GM19452 (cell line): ENCODE measurements around the gene IL20RA.

Experiments used
- ATAC-seq: cut with Tn5 transposase; IDR thresholded peaks from one replicate; pipeline ENCODE4 v1.9.1; 2021; ENCODE audit not compliant: unreplicated experiment

Gene IL20RA

DNA sequence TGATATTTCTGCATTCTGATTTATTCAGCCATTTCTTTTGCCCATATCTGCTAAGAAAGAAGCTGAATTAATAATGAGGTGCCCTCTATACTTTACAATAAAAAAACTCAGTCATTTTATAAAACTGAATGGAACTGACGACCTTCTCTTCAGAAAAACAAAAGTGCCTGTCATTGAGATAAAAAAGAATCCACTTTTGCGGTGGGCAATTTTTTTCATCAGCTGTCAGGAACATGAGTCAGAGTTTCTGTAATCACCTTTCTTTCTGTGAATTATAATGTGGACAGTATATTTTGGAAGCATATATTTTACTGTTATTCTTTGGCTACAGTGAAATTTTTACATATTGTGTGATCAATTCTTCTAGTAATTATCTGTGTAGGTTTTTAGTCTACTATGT, 33.4 kb downstream of the IL20RA start:
- no peak for ATAC-seq

DNA sequence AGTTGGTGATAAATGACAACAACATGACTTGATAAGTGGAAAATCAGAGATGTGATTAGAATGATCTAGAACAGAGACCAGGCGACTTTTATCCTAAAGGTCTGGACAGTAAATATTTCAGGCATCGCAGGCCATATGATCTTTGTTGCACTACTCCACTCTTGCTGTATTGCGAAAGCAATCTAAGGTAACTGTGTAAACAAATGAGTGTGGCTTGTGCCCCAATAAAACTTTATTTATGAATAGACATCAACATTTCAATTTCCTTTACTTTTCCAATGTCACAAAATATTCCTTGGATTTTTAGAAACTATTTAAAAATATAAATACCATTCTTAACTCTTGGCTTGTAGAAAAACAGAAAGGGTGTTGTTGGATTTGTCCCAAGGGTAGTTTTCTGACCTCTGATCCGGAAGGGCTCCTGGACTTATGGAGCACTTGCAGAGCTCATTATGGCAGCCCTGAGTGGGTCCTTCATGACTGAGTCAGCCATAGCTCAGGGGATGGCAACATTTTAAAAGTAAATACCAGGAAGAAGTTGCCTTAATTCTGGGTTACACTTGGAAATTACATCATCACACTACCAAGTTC, 34.5 kb downstream of the IL20RA start:
- ATAC-seq: no peak

DNA sequence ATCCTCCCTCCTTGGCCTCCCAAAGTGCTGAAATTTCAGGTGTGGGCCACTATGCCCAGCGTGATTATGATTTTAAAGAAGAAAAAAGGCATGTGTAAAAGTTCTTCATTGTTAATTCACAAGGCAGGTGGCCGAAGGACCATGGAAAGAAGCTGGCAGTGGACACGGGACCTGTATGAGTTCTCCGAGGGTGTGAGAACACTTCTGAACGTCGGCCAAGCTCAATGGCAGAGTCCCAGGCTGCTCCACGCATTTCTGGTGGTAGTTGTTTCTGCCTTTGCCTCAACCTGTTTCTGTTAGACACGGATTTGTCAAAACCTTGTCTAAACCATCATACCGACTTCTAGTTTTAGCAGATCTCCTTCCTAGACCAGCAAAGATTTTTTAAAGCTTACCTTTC, 36.6 kb downstream of the IL20RA start:
- ATAC-seq: no peak

DNA sequence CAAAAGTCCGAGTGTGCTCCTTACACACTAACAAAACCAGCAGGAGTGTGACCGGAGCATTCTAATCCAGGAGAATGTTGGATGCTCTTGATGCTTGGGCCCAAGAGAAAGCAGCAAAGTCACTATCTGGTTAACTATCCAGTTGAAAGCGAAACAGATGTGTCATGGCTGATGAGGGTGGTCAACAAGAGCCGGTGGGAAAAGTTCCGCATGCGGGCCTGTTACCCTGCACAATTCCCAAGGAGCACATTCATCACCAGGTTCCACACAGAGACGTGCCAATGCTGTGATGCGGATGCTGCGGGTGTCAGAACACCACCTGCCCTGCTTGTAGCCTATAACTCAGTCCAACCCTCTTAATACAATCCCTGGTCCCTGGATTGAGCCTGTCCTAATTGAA, 38.7 kb downstream of the IL20RA start:
- ATAC-seq: no peak

DNA sequence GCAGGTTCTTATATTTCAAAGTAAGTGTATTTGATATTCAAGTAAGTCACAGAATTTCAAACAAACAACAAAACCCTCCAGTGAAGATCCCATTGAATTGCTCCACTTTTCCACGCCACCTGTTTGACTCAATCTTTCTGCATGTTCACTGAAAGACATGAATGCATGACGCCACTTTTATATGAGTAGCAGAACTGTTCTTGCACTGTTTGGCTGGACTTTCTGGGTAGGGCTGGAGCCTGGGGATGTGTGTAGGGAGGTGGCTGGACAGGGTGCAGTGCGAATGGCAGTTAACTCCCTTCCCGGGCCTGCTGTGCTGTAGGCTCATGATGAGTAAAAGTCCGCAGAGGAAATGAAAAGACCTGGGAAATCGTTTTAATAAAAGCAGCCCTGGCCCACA, 39.7 kb downstream of the IL20RA start:
- no peak for ATAC-seq

DNA sequence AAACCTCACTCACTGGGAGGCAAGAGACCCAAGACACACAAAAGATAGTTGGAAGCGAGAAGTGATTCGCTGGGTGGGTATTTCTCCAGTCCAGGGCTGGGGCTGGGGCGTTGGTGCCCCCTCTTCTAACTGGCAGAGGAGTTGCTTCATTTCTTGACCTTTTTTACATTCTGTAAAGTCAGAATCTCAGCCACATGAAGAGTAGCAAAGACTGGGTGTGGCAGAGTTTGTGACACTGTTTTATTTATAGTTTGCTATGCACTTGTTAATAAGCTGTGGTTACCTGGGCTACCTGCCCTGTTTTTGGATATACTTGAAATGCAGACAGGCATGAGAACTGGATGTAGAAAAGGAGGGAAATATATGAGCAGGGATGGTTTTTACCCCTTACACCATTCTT, 42.3 kb downstream of the IL20RA start:
- no peak for ATAC-seq

DNA sequence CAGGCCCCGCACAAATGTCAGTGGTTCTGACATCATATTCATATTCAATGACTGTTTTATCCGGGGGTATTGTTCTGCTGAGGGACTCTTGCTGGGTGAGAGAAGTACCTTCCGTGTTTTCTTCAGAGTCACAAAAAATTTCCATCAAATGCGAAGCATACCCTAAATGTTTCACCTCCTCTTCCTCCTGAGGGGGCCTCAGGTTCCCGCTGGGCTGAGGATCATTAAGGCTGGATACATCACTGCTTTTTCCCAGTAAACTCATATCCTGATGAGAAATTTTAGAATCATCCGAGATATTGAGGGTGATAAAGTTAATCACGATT, 42.8 kb downstream of the IL20RA start:
- ATAC-seq: no peak

DNA sequence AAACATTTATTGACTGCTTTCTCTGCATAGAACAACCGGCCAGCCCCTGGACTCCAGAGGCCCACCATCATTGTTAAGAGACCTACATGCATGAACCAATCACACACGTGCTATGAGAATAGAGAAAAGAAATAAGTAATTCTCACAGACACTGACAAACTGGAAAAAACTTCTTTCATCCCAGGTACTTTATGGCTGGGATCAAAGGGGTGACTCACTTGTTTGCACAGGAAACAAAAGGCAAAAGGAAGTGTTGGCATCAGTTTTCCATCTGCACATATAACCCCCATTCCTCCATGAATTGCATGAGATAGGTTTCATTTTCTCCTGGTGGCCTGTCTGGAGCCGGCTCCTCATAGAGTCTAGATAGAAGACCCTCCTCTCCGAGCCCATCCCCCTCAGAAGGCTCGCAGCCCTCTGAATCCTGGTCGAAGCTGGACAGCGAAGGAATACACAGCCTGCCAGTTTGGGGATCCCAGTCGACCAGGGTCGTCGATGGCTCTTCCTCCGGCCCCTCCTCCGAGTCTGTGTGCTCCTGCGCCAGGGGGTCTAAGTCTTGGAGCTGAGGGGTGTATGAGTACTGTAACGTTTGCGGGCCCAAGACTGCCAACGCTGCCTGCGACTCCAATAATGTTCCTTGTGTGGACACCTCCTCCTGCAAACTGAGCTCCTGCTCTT, 43.3 kb downstream of the IL20RA start:
- ATAC-seq: no peak

DNA sequence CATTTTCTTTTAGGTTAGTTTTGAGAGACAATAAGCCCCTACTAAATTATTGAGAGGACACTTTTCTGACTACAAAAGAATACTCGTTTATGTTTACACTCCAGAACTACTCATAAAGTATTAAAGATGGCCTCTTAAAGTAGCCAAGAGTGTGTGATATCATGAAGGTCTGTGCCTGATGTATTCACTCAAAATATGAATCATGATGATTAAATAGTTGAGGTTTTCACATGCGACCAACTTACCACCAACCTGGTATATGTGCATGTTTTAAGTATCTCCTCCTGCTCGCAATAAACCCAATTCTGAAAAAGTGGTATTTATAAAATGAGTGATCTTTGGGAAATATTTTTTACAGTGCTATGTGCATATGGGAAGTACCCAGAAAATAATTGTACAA, 43.9 kb downstream of the IL20RA start:
- ATAC-seq: no peak

DNA sequence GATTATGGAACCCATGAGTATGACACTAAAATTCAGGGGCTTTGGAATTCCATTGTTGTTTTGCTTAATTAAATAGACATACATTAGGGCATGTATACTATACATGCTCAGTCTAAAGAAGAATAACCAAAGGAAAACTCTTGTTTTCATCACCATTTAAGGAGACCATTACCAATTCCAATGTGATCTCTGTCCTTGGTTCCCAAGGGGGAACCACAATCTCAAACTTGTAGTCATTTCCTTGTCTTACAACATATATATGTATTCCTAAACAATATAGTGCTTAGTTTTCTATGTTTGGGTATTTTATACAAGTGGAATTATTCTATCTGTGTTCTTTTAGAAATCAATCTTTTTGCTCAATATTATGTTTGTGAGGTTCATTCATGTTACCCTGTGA, 49.2 kb downstream of the IL20RA start:
- no peak for ATAC-seq

DNA sequence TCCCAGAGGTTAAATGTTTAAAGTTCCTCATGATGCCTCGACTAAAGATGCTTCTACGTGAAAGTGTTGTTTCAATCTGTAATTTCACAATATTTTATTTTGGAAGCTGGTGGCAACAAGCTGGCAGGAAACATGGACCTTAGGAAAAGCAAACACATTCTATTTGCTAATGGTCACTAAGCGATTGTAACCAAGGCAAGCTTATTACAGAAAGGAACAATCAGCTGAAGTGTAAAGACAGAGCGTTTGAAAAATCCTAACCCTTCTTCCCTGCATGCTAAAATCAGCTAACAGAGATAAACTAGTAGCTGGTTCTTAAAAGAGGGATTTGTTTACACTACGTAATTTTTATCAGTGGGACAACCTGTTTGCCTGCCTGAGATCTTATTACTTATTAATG, 50.0 kb downstream of the IL20RA start:
- ATAC-seq: no peak

DNA sequence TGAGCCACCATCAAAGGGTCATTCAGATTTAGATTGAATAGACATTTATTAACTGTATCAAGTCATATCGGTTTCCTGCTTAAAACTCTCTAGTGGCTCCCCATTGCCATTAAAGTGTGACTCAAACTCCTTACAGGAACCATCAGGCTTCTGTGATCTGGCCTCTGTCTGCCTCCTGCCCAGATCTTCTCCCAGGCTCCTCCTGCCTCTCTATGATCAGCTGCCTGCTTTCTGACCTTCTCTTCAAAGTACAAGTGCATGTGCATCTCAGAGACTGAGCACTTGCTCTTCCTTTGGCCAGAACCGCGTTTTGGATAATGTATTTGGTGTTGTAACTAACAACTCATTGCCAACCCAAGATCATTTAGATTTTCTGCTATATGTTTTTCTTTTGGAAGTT, 52.7 kb downstream of the IL20RA start:
- ATAC-seq: no peak

DNA sequence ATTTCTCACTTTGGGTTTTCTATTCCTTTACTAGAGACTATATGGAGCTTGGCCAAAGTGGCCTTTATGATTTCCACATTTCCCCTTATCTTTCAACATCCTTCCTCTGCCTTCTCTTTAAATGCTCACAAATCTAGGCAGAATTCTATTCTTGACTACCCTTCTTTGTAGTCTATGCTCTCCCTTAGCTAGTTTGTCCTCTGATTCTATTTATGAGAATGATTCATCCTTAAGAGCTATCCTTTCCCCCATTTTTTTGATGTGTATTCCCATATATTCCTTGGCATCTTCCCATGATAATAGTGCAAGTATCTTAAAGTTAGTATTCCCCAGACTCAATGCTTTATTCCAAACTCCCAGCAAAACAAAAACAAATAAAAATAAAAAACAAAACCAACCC, 53.1 kb downstream of the IL20RA start:
- no peak for ATAC-seq

DNA sequence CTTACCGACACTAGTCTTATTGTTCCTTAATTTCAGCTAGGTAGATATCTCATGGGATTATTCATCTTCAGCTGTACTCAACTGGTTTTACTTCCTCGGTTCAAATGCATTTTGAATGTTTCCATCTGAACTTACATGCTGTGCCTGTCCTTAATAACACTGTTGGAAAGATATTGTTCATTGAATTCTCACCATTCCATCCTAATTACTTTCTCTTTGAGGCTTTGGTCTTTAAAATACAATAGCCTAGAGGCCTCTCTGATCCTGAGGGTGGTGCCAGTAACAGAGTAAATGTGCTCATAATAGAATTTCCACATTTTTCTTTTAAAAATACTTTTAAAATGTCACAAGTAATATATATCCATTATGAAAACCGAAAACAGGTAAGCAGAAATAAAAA, 54.0 kb downstream of the IL20RA start:
- no peak for ATAC-seq

DNA sequence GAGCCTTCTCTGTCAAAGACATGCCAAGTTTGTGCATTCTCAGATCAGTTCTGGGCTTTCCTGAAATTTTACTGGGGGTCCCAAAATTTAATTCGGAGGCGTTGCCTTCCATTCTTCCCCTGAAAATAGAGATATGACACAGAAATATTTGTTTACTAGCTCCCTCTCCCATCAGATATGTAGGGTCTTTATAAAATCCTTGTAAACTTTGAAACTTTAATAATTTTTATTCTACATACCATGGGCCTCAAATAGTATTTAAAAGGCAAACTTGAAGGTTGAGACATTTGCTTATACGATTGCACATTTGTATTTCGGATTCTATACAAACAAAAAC, 54.6 kb downstream of the IL20RA start:
- ATAC-seq: no peak

DNA sequence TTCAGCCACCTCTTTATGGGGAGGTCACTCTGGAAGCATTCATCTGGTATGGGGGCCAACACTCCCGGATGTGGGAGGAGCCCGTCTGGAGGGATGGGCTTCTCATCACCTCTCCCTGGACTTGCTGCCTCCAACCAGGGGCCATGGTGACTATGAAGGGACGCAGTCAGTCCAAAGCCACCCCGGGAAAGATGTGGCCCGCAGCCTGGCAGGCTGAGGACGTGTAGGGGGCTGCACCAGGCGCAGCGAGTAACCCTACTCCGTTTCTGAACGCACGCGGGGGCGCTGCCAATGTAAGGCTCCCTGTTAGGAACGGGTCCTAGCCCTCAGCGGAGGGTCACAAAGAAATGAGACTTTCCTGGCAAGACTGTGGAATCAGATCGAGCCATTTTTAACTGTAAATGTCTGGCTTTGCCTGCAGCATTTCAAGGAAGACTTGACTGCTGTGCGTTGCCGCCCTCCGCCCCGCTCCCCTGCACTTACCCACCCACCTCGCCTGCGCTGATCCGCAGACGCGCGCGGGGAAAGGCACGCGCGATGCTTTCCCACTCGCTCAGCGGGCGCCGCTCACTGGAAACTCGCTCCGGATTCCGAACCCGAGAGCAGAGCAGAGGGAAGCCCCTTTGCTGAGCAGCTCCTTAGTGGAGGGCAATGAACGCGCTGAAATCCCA, 55.1 kb downstream of the IL20RA start:
- no peak for ATAC-seq

DNA sequence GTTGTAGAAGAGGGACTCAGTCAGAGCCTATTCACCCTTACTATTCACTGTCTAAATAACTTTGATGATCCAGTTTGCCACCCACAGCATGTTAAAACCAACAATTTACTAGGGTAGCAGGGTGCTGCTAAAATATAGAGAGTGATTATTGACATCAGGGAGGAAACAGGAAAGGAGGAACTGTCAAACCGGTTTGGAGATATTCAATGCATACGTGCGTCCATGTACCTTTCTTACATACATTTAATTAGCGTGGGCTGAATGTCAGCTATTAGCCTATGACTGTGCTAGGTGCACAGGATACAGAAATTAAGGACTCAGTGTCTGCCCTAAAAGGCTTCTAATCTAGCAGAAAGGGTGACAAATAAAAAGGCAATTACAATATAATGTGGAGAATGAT, 57.2 kb downstream of the IL20RA start:
- ATAC-seq: no peak

DNA sequence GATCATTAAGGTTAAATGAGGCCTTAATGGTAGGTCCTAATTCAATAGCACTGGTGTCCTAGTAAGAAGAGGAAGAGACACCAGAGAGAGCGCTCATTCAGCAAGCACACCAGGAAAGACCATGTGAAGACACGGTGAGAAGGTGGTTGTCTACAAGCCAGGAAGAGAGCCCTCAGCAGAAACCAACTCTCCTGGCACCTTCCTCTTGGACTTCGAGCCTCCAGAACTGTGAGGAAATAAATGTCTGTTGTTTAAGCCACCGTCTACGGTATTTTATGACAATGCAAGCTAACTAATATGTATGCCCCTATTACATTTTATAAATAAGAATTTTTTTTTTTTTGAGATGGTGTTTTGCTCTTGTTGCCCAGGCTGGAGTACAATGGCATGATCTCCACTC, 59.3 kb downstream of the IL20RA start:
- ATAC-seq: no peak

DNA sequence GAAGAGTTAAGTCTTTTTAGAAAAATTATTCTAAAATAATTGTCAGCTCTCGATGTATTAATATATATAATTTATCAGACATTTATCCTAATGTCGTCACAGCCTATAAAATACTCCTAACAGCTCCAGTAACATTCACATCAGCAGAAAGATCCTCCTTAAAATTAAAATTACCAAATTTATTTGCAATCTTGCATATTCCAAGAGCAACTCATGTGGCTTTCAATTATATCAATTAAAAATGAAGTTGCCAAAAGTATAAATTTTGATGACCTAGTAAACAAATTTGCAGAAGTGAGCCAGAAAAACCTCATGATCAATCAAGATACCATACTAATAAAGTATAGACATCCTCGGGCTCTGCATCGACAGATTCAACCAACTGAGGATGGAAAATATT, 60.2 kb downstream of the IL20RA start:
- ATAC-seq: no peak

DNA sequence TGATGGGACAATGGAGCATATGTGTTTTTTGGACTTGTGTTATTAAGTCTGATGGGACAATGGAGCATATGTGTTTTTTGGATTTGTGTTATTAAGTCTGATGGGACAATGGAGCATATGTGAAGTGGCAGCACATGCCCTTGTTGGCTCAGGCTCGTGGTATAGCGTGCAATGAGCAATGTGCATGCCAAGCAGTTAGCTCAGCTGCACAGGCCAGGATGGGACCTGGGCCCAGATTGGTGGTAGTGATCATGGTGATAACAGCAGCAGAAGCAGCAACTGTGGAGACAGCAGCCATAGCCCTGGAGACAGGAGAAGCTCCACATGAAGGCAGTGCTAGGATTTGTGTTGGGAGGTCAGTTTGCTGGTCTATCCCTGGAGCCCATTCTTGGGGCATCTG, 61.1 kb downstream of the IL20RA start:
- ATAC-seq: no peak

DNA sequence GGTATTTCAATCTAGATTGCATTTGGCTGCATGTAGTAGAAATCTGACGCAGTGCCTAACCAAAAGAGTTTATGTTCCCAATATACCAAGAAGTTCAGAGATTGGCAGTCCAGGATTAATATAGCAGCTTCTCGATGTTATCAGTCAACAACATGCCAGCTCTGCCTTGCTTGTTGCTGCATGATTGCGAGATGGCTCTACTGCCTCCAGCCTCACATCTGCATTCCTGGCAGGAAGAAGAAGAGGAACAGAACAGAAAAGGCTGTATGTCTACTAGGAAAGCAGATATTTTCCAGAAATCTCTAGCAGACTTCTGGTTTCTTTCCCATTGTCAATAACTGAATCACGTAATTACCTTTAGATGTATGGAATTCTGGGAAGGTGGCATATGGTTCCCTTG, 61.8 kb downstream of the IL20RA start:
- ATAC-seq: no peak

DNA sequence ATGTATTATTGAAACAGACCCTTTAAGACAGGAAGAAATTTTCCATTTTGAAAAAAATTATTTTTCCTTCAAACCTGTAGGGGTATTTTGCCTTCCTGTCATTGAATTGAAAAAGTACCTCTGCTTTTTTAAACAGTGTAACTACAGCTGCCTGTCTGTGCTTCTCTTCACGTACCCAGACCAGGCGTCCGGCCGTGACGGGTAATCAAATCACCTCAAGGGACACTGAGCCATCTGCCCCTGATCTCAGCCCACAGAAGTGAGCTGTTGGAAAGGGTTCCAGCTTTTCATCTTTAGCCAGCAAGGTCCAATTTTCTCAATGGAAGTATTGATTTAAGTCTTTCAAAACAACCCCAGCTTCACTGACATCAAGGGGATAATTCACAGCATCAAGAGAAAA, 64.7 kb downstream of the IL20RA start:
- no peak for ATAC-seq

DNA sequence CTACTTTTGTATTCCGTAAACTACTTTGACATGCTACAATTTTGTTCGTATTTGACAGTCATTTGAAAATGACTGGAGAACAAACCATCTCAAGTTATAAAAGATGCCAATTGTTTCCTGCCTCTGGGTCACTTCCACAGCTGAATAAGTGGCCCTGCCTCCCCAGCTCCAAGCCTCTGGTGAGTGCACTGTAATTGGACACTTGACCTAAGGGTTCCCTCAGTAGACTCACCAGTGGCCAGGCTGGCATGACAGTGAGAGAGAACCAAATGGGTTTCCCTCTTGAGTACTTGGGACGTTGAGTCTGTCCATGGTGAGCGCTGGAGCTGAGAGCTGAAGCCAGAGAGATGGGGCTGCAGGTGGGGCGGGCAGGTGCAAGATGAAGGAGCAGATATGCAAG, 65.6 kb downstream of the IL20RA start:
- ATAC-seq: no peak
